Fibroblast of pulmonary artery (primary cell): ENCODE data around the gene LRRC23.

ENCODE experiments used
- DNase-seq: peaks from one replicate; pipeline ENCODE4 v3.0.0-alpha.2; 2010; ENCODE audit warnings: low read depth
- H3K4me3 ChIP-seq: replicated peaks from 2 replicates; pipeline ENCODE4 v1.5.1; 2011; ENCODE audit warnings: low read depth, mild to moderate bottlenecking, control low read depth, low read length, moderate library complexity
- TF ChIP-seq, protein P1 (sequence below): IDR thresholded peaks from 2 replicates; pipeline ENCODE4 v1.5.1; 2011; ENCODE audit warnings: mild to moderate bottlenecking, control low read depth, low read length, inconsistent platforms; ENCODE audit errors: missing control alignments

The LRRC23 gene

DNA sequence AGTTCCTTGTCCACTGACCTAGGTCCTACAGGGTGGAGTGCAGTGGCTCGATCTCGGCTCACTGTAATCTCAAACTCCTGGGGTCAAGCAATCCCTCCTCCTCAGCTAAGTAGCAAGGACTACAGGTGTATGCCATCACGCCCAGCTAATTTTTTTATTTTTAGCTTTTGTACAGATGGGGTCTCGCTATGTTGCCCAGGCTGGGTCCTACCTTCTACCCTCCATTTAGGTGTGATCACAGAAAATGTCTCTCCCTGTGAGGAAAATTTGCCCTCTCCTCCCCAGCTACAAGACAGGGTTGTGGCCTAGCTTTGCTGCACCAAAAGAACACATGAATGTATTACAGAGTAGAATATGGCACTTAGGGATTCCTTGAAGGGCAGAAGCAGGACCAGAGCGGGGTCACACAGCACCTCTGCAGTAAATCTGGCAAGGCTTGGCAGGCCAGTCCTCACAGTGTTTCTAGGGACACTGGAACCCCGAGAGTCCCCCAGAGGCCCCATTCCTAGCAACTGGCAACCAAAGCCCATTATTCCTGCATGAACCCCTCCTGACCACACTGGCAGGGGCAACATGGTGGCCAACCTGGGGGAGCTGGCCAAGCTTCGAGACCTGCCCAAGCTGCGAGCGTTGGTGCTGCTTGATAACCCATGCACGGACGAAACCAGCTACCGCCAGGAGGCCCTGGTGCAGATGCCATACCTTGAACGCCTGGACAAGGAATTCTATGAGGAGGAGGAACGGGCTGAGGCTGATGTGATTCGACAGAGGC lies 7.7 kb downstream of the LRRC23 start:
- TF ChIP-seq, protein P1, sequence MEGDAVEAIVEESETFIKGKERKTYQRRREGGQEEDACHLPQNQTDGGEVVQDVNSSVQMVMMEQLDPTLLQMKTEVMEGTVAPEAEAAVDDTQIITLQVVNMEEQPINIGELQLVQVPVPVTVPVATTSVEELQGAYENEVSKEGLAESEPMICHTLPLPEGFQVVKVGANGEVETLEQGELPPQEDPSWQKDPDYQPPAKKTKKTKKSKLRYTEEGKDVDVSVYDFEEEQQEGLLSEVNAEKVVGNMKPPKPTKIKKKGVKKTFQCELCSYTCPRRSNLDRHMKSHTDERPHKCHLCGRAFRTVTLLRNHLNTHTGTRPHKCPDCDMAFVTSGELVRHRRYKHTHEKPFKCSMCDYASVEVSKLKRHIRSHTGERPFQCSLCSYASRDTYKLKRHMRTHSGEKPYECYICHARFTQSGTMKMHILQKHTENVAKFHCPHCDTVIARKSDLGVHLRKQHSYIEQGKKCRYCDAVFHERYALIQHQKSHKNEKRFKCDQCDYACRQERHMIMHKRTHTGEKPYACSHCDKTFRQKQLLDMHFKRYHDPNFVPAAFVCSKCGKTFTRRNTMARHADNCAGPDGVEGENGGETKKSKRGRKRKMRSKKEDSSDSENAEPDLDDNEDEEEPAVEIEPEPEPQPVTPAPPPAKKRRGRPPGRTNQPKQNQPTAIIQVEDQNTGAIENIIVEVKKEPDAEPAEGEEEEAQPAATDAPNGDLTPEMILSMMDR, result no peak
- H3K4me3 ChIP-seq, result no peak overlapping the region
- DNase-seq, result no peak

DNA sequence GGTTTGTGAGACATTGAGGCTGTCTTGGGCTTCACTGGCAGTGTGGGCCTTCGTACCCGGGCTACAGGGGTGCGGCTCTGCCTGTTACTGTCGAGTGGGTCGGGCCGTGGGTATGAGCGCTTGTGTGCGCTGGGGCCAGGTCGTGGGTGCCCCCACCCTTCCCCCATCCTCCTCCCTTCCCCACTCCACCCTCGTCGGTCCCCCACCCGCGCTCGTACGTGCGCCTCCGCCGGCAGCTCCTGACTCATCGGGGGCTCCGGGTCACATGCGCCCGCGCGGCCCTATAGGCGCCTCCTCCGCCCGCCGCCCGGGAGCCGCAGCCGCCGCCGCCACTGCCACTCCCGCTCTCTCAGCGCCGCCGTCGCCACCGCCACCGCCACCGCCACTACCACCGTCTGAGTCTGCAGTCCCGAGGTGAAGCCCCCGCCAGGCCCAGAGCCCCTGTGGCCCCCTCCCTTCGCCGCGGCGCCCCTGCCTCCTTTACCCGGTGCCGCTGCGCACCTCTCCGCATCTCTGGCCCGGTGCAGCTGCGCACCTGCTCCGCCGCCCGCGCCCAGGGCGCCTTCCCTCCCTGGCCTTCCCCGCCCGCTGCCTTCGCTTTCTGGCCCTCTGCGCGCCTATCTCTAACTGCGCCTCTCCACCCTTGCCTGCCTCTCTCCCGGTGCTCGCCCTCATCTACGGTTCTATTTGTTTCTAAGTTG lies 9.8 kb downstream of the LRRC23 start, which contains the start of gene ENO2:
ENO2 (plus strand) TSS at position 335 of the 701 bp plus-strand sequence. CDS start 1,253 bp downstream, outside the sequence.
- TF ChIP-seq, protein P1, result no peak

DNA sequence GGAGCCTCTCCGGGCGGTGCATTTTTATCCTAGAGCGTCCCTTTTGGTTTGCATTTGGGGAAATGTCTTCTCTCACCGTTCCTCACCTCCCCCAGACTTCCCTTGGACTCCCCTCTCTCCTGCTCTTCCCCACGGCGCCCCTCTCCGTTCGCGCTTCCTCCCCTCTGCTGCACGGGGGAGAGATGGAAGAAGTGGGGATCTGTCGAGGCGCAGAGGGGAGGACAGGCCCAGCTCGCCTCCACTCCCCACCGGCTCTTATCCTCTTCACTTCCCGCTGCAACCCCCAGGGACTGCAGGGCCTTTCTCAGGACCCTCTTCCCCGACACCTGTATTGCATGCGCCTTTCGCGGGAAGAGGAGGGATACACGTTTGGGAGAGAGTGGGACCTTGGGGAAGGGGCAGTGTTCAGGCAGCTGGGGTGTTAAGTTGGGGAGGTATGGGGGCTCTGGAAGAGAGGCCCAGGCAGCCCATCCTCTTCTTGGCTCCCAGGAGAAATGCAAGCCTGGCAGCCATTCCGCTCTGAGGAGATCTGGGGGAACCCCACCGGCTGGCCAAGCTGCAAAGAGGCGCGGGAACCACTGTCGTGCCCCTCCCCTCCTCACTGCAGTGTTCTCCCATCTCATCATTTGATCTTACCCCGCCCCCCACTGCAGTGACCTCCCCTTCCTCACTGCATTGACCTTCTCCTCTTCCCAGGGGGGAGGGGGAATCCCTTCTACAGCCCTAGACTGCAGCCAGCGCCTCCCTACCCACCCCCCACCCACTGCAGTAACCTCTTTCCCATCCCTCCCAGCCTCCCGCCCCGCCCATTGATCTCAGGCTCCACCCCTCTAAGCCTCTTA lies 10.5 kb downstream of the LRRC23 start:
- DNase-seq, result no peak
- TF ChIP-seq, protein P1, result no peak
- peak overlapping the region; percentile 67 for H3K4me3 ChIP-seq

More for the DNA sequence above, 9.8 kb downstream of the LRRC23 start, which contains the start of gene ENO2:
- DNase-seq, result peak; percentile 47
- peak within 1 kb of the TSS; percentile 67 for H3K4me3 ChIP-seq

DNA sequence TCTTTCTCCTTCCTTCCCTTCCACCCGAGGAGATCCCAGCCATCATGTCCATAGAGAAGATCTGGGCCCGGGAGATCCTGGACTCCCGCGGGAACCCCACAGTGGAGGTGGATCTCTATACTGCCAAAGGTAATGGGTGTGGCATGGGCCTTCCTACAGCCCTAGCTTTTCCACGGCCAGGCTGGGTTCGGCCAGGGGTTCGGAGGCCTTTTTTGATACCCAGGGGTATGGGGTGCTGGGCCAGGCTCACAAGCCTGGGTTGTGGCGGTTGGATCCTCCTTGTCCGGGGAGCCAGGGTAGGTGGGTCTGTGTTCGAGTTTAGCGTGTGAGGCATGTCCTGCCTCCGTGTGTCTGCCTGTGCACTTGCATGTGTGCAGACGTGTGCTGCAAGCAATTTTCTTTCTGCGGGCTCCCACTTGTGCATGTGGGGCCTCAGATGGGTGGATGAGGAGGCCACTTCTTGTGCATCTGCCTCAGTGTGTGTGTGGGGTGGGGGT lies 11.2 kb downstream of the LRRC23 start:
- H3K4me3 ChIP-seq, result no peak overlapping the region
- DNase-seq, result no peak
- TF ChIP-seq, protein P1, result no peak

DNA sequence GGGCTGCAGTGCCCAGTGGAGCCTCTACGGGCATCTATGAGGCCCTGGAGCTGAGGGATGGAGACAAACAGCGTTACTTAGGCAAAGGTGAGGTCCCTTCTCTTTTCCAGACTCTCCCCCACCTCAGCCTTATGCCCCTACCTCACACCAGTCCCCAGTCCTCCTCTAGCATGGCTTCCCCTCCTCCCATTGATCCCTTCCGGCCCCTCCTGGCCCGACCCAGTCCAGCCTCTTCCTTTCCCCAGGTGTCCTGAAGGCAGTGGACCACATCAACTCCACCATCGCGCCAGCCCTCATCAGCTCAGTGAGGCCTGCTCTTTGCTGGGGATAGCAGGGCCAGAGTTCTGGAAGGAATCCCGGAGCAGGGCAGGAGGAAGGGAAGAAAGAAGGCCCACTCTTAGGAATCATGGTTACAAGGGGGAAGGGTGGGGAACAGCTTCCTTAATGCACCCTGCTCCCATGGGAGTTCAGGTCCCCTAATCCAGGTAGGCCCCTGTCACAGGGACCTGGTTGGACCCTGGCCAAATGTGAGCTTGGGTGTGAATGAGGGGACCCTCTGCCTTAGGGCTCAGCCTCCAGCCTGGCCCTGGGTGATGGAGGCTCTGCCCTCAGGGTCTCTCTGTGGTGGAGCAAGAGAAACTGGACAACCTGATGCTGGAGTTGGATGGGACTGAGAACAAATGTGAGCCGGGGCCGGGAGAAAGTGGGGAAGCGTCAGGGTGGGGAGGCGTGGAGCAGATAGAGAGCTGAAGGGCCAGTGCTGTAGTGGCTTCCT lies 12.0 kb downstream of the LRRC23 start:
- no peak overlapping the region for H3K4me3 ChIP-seq
- TF ChIP-seq, protein P1, result no peak
- no peak for DNase-seq
